Osteoblast (primary cell): Measurements from ENCODE around the gene KLHL5. TPM values are rescaled to one million over a fixed set of nuclear protein-coding genes. Genes with fewer than 3 reads are reported as not detected.

Experiments used
- DNase-seq: peaks from one replicate; pipeline ENCODE4 v3.0.0; 2011; ENCODE audit warnings: low spot score, mixed read lengths; ENCODE audit not compliant: insufficient read length; ENCODE audit errors: missing footprints
- H2AFZ ChIP-seq: 2 replicates; pipeline ENCODE4 v1.6.0; 2011; ENCODE audit warnings: mild to moderate bottlenecking, low read length
- H3K27ac ChIP-seq: 2 replicates; pipeline ENCODE4 v1.5.1; 2011; ENCODE audit warnings: mild to moderate bottlenecking, low read depth, low read length, moderate library complexity
- H3K27me3 ChIP-seq: 2 replicates; pipeline ENCODE4 v1.6.0; 2012; ENCODE audit warnings: mild to moderate bottlenecking, control low read depth, inconsistent platforms, low read length, moderate library complexity; ENCODE audit not compliant: insufficient read depth
- H3K36me3 ChIP-seq: 2 replicates; pipeline ENCODE4 v1.5.1; 2011; ENCODE audit warnings: mild to moderate bottlenecking, low read length, control low read depth, moderate library complexity; ENCODE audit not compliant: insufficient read depth
- H3K4me1 ChIP-seq: 2 replicates; pipeline ENCODE4 v1.5.1; 2011; ENCODE audit warnings: mild to moderate bottlenecking, low read length, control low read depth, moderate library complexity; ENCODE audit not compliant: insufficient read depth
- H3K4me2 ChIP-seq: 2 replicates; pipeline ENCODE4 v1.6.0; 2011; ENCODE audit warnings: mild to moderate bottlenecking, low read length; ENCODE audit not compliant: insufficient read depth
- H3K4me3 ChIP-seq: fragments of 200-600 bp; sonication (generic); 3 replicates; pipeline ENCODE4 v1.5.1; 2012; ENCODE audit warnings: mild to moderate bottlenecking, low read length, inconsistent platforms; ENCODE audit not compliant: insufficient read depth
- H3K79me2 ChIP-seq: 2 replicates; pipeline ENCODE4 v1.6.0; 2012; ENCODE audit warnings: mild to moderate bottlenecking, low read length, control low read depth, inconsistent platforms; ENCODE audit not compliant: insufficient read depth
- H3K9me3 ChIP-seq: 2 replicates; pipeline ENCODE4 v1.5.1; 2011; ENCODE audit warnings: low read depth, low read length, control low read depth
- H4K20me1 ChIP-seq: 2 replicates; pipeline ENCODE4 v1.6.0; 2012; ENCODE audit warnings: mild to moderate bottlenecking, low read length, control low read depth; ENCODE audit not compliant: insufficient read depth
- CTCF ChIP-seq: IDR thresholded peaks from 2 replicates; pipeline ENCODE4 v1.5.1; 2011; ENCODE audit warnings: mild to moderate bottlenecking, low read depth, low read length, moderate library complexity; ENCODE audit errors: extremely low read depth
- total RNA-seq: library from RNA; depleted of rRNA; stranded (reverse); fragments of >200 nt; gene quantifications from 2 replicates; pipeline ENCODE4 v1.2.3, GENCODE V29; 2012

KLHL5 gene
- total RNA-seq, 1 donor: 95.5 TPM

GRCh38 chr4:39062770-39063097 lies 702 bp downstream of the KLHL5 start:
- Histone ChIP-seq H3K27ac (no peak overlapping the region), H3K9me3 (no peaks in the 10 kb centered on the region), H3K4me2 (no peak overlapping the region), H4K20me1 (peaks cover 5% of the 10 kb centered on the region), H2AFZ (no peak overlapping the region), H3K36me3 (no peaks in the 10 kb centered on the region), H3K4me3 (no peak overlapping the region), H3K79me2 (peaks cover 34% of the 10 kb centered on the region), H3K27me3 (no peaks in the 10 kb centered on the region), H3K4me1 (no peaks in the 10 kb centered on the region)
- TF ChIP-seq CTCF: no peak
- no peak for DNase-seq

- Histone ChIP-seq H3K27ac (no peak overlapping the region), H2AFZ (no peak overlapping the region), H3K4me2 (no peak overlapping the region), H3K79me2 (peaks cover 35% of the 10 kb centered on the region), H3K4me1 (no peaks in the 10 kb centered on the region), H4K20me1 (peaks cover 5% of the 10 kb centered on the region), H3K36me3 (no peaks in the 10 kb centered on the region), H3K9me3 (no peaks in the 10 kb centered on the region), H3K4me3 (no peak overlapping the region), H3K27me3 (no peaks in the 10 kb centered on the region)
- no peak for TF ChIP-seq CTCF
- no peak for DNase-seq
These were observed 1.4 kb downstream of the KLHL5 start for GRCh38 chr4:39063430-39063829.

- no peak overlapping the region for H3K4me2 ChIP-seq
- H3K79me2 ChIP-seq: peaks cover 29% of the 10 kb centered on the region
- DNase-seq: no peak
- no peaks in the 10 kb centered on the region for H3K9me3 ChIP-seq
- no peaks in the 10 kb centered on the region for H3K4me1 ChIP-seq
- no peak overlapping the region for H2AFZ ChIP-seq
- H3K27ac ChIP-seq: no peak overlapping the region
- H3K36me3 ChIP-seq: no peaks in the 10 kb centered on the region
- peaks cover 11% of the 10 kb centered on the region for H4K20me1 ChIP-seq
- no peak overlapping the region for H3K4me3 ChIP-seq
- no peaks in the 10 kb centered on the region for H3K27me3 ChIP-seq
- no peak for TF ChIP-seq CTCF
These were observed 4.3 kb downstream of the KLHL5 start for GRCh38 chr4:39066371-39066770.

- Histone ChIP-seq H2AFZ (no peak overlapping the region), H3K79me2 (peaks cover 27% of the 10 kb centered on the region), H3K27me3 (no peaks in the 10 kb centered on the region), H3K27ac (no peak overlapping the region), H3K4me2 (no peak overlapping the region), H3K4me3 (no peak overlapping the region), H3K9me3 (no peaks in the 10 kb centered on the region), H4K20me1 (peaks cover 9% of the 10 kb centered on the region), H3K36me3 (no peaks in the 10 kb centered on the region), H3K4me1 (no peaks in the 10 kb centered on the region)
- no peak for DNase-seq
- TF ChIP-seq CTCF: no peak
These were observed 5.0 kb downstream of the KLHL5 start for GRCh38 chr4:39067031-39067430.
